ENCODE results near the gene EMC9.

The EMC9 gene

DNA sequence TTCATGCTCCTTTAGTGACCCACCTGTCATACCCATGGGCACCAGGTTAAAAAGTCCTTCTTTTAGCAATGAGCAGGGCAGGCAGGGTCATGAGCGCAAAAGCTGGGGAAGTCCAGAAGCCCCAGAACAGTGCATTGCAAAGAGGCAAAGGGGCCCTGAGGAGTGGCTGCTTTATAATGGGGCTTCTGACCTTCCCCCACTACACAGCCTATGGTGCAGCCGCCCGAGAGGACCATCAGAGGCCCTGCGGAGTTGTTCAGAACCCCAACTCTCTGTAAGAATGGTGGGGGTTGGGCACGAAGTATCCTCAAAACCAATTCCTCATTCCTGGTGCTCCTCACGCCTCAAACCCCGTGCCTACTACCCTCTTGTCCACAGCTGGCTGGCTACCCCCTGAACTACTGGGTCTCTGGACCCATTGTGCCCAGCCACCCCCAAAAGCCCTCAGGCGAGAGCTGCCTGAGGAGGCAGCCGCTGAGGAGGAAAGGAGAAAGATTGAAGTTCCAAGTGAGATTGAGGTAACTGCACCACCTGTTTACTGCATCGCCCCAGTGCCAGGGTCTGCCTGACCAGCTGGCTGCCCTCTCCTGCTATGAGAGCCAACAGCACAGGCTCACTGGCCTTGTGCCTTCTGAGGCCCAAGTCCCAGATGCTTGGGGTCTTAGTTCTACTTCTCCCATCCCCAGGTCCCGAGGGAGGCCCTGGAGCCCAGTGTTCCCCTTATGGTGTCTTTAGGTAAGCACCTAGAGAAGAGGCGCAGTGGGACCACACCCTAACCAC, 37.2 kb upstream of the EMC9 start:
- no peak for TF ChIP-seq POLR2A (IDR thresholded peaks at IDR 0.05; ENCODE audit: extremely low read depth, insufficient read length)
- TF ChIP-seq MYC (IDR thresholded peaks at IDR 0.05; ENCODE audit: low read depth, low read length): no peak
- TF ChIP-seq, protein P1, sequence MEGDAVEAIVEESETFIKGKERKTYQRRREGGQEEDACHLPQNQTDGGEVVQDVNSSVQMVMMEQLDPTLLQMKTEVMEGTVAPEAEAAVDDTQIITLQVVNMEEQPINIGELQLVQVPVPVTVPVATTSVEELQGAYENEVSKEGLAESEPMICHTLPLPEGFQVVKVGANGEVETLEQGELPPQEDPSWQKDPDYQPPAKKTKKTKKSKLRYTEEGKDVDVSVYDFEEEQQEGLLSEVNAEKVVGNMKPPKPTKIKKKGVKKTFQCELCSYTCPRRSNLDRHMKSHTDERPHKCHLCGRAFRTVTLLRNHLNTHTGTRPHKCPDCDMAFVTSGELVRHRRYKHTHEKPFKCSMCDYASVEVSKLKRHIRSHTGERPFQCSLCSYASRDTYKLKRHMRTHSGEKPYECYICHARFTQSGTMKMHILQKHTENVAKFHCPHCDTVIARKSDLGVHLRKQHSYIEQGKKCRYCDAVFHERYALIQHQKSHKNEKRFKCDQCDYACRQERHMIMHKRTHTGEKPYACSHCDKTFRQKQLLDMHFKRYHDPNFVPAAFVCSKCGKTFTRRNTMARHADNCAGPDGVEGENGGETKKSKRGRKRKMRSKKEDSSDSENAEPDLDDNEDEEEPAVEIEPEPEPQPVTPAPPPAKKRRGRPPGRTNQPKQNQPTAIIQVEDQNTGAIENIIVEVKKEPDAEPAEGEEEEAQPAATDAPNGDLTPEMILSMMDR (IDR thresholded peaks at IDR 0.05; ENCODE audit: low read depth, low read length): no peak
- TF ChIP-seq, protein P2, sequence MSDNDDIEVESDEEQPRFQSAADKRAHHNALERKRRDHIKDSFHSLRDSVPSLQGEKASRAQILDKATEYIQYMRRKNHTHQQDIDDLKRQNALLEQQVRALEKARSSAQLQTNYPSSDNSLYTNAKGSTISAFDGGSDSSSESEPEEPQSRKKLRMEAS (IDR thresholded peaks at IDR 0.05; ENCODE audit: low read depth, low read length): no peak
- no peak for DNase-seq (ENCODE audit: low read depth)
- no peak overlapping the region for H3K4me3 ChIP-seq (ENCODE audit: low read depth, low read length)

DNA sequence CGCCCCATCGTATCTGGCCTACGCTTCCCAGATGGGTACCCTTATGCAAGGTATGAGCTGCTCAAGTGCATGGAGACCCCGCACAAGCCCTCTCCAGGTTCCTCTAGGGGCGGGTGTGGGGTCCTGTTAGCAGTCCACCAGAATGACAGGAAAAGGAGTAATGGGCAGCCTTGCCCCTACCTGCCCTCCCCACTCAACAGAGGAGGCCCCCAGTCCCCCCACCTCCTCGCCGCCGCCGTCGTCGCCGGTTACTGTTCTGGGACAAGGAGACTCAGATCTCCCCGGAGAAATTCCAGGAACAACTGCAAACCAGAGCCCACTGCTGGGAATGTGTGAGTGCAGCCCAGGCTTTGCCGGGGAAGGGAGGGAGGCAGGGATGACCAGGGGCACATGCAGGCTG, 36.5 kb upstream of the EMC9 start:
- no peak overlapping the region for H3K4me3 ChIP-seq (ENCODE audit: low read depth, low read length)
- DNase-seq (ENCODE audit: low read depth): no peak
- TF ChIP-seq, protein P2 (IDR thresholded peaks at IDR 0.05; ENCODE audit: low read depth, low read length): no peak
- TF ChIP-seq MYC (IDR thresholded peaks at IDR 0.05; ENCODE audit: low read depth, low read length) (no peak), POLR2A (IDR thresholded peaks at IDR 0.05; ENCODE audit: extremely low read depth, insufficient read length) (no peak)
- TF ChIP-seq, protein P1 (IDR thresholded peaks at IDR 0.05; ENCODE audit: low read depth, low read length): no peak

DNA sequence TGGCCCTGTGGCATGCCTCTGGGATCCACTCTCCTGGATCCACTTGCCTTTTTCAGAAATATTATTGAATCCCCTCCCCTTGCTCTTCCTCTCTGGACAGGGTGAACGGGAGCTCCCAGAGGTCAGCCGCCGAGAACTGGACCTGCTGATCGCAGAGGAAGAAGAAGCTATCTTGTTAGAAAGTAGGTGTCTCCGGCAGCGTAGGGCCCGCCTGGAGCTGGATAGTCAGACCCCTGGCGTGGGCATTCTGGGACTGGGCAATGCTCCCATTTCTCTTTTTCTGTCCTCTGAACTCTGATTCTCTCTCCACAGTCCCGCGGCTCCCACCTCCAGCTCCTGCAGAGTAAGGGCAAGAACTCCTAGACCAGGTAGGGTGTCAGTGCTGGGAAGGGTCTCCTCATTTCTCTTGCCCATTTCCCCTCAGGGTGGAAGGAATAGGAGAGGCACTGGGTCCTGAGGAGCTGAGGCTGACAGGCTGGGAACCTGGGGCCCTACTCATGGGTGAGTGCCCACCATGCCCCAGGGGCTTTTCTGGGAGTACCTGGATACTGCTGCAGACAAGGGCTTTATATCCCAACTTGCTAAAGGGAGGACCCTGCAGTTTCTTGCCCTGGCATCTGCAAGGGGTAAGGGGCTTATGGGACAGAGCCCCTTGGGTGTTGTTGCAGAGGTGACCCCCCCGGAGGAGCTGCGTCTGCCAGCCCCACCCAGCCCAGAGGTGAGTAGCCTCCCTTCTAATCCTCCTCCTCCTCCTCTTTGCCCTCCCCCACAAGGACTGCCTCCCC, 35.8 kb upstream of the EMC9 start:
- TF ChIP-seq, protein P1 (IDR thresholded peaks at IDR 0.05; ENCODE audit: low read depth, low read length): no peak
- TF ChIP-seq MYC (IDR thresholded peaks at IDR 0.05; ENCODE audit: low read depth, low read length) (no peak), POLR2A (IDR thresholded peaks at IDR 0.05; ENCODE audit: extremely low read depth, insufficient read length) (no peak)
- TF ChIP-seq, protein P2 (IDR thresholded peaks at IDR 0.05; ENCODE audit: low read depth, low read length): no peak
- no peak for DNase-seq (ENCODE audit: low read depth)

DNA sequence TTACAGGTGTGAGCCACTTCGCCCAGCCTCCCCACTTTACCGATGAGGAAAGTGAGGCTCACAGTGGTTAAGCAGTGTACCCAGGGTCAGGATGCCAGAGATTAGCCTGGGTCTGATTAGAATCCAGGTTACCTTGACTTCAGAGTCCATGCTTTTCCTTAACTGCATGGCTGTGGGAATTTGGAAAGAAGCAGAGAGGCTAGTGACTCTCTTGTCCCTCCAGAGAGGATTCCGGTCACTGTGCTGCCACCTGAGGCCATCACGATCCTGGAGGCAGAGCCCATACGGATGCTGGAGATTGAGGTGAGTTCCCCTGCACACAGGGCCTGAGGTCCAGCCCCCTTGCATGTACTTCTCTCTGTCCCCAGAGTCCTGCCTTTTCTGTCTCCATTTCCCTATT, 35.2 kb upstream of the EMC9 start:
- no peak for DNase-seq (ENCODE audit: low read depth)
- no peak overlapping the region for H3K4me3 ChIP-seq (ENCODE audit: low read depth, low read length)
- TF ChIP-seq, protein P1 (IDR thresholded peaks at IDR 0.05; ENCODE audit: low read depth, low read length): no peak
- TF ChIP-seq POLR2A (IDR thresholded peaks at IDR 0.05; ENCODE audit: extremely low read depth, insufficient read length): no peak
- no peak for TF ChIP-seq MYC (IDR thresholded peaks at IDR 0.05; ENCODE audit: low read depth, low read length)
- TF ChIP-seq, protein P2 (IDR thresholded peaks at IDR 0.05; ENCODE audit: low read depth, low read length): no peak

More for the DNA sequence above, 35.8 kb upstream of the EMC9 start:
- no peak overlapping the region for H3K4me3 ChIP-seq (ENCODE audit: low read depth, low read length)

DNA sequence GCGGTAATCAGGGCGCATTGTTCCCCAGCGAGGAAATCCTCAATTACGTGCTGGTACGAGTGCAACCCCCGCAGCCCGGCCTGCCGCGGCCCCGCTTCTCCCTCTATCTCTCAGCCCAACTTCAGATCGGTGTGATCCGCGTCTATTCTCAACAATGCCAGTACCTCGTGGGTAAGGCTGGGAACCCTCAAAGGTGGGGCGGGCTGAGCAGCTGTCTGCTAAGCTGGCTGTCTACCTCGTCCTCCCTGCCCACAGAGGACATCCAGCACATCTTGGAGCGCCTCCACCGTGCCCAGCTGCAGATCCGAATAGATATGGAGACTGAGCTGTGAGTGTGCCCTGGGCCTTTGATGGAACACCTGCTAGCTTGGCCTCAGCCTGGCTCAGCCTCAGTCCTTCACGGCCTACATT, 31.5 kb upstream of the EMC9 start:
- TF ChIP-seq, protein P2 (IDR thresholded peaks at IDR 0.05; ENCODE audit: low read depth, low read length): no peak
- no peak for TF ChIP-seq POLR2A (IDR thresholded peaks at IDR 0.05; ENCODE audit: extremely low read depth, insufficient read length)
- TF ChIP-seq, protein P1 (IDR thresholded peaks at IDR 0.05; ENCODE audit: low read depth, low read length): no peak
- no peak for DNase-seq (ENCODE audit: low read depth)
- H3K4me3 ChIP-seq (ENCODE audit: low read depth, low read length): no peak overlapping the region

All from NB4 (cell line).